ENCODE measurements around the gene PFKFB2.

Gene PFKFB2

GRCh38 chr1:207078578-207079132, 25.6 kb downstream of the PFKFB2 start:
- TF ChIP-seq POLR2AphosphoS5 (IDR thresholded peaks at IDR 0.05; ENCODE audit: low read depth) (no peak), GABPA (IDR thresholded peaks at IDR 0.05; ENCODE audit: low read depth) (no peak)
- no peak overlapping the region for H3K4me3 ChIP-seq (replicated peaks; ENCODE audit: insufficient read depth, low read length)
- no peak for DNase-seq (ENCODE audit: low read depth in 1 of 2, low spot score in 1 of 2)
- H3K27ac ChIP-seq (replicated peaks), result no peak overlapping the region
- no peaks in the 10 kb centered on the region for H3K27me3 ChIP-seq (ENCODE audit: insufficient read depth, poor library complexity, severe bottlenecking)

- H3K27ac ChIP-seq (replicated peaks), result no peak overlapping the region
- H3K4me3 ChIP-seq (replicated peaks; ENCODE audit: insufficient read depth, low read length), result no peak overlapping the region
- TF ChIP-seq REST (IDR thresholded peaks at IDR 0.05; ENCODE audit: insufficient replicate concordance, low read depth) (no peak), GABPA (IDR thresholded peaks at IDR 0.05; ENCODE audit: low read depth) (no peak), POLR2AphosphoS5 (IDR thresholded peaks at IDR 0.05; ENCODE audit: low read depth) (no peak), SPI1 (IDR thresholded peaks at IDR 0.05; ENCODE audit: borderline replicate concordance, low read depth) (no peak)
- TF ChIP-seq, protein P1, sequence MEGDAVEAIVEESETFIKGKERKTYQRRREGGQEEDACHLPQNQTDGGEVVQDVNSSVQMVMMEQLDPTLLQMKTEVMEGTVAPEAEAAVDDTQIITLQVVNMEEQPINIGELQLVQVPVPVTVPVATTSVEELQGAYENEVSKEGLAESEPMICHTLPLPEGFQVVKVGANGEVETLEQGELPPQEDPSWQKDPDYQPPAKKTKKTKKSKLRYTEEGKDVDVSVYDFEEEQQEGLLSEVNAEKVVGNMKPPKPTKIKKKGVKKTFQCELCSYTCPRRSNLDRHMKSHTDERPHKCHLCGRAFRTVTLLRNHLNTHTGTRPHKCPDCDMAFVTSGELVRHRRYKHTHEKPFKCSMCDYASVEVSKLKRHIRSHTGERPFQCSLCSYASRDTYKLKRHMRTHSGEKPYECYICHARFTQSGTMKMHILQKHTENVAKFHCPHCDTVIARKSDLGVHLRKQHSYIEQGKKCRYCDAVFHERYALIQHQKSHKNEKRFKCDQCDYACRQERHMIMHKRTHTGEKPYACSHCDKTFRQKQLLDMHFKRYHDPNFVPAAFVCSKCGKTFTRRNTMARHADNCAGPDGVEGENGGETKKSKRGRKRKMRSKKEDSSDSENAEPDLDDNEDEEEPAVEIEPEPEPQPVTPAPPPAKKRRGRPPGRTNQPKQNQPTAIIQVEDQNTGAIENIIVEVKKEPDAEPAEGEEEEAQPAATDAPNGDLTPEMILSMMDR (IDR thresholded peaks at IDR 0.05; ENCODE audit: insufficient read depth, low read length), result no peak
- no peak for DNase-seq (ENCODE audit: low read depth in 1 of 2, low spot score in 1 of 2)
- no peaks in the 10 kb centered on the region for H3K27me3 ChIP-seq (ENCODE audit: insufficient read depth, poor library complexity, severe bottlenecking)
Measured at GRCh38 chr1:207079706-207080241, 26.7 kb downstream of the PFKFB2 start.

DNA sequence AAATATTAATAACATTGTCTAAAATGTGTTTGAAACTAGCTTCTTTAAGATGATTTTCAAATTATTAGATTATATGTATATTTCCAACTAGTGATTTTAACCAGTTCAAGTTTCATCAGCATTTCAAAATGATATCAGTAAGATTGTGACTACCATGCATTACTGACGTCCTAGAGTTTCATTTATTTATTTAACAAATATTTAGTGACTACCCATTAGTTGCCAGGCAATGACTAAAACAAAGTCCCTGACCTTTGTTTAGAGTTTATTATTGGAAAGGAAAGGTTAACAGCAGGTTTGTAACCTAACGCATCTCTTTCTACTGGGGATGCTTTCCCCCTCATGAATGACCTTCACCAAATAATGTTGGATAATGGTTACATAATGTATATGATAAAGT, 28.0 kb downstream of the PFKFB2 start:
- H3K27me3 ChIP-seq (ENCODE audit: insufficient read depth, poor library complexity, severe bottlenecking), result no peaks in the 10 kb centered on the region
- H3K4me3 ChIP-seq (replicated peaks; ENCODE audit: insufficient read depth, low read length), result no peak overlapping the region
- no peak overlapping the region for H3K27ac ChIP-seq (replicated peaks)
- DNase-seq (ENCODE audit: low read depth in 1 of 2, low spot score in 1 of 2), result no peak
- TF ChIP-seq SPI1 (IDR thresholded peaks at IDR 0.05; ENCODE audit: borderline replicate concordance, low read depth) (no peak), REST (IDR thresholded peaks at IDR 0.05; ENCODE audit: insufficient replicate concordance, low read depth) (no peak), GABPA (IDR thresholded peaks at IDR 0.05; ENCODE audit: low read depth) (no peak), POLR2AphosphoS5 (IDR thresholded peaks at IDR 0.05; ENCODE audit: low read depth) (no peak)
- TF ChIP-seq, protein P1 (IDR thresholded peaks at IDR 0.05; ENCODE audit: insufficient read depth, low read length), result no peak

DNA sequence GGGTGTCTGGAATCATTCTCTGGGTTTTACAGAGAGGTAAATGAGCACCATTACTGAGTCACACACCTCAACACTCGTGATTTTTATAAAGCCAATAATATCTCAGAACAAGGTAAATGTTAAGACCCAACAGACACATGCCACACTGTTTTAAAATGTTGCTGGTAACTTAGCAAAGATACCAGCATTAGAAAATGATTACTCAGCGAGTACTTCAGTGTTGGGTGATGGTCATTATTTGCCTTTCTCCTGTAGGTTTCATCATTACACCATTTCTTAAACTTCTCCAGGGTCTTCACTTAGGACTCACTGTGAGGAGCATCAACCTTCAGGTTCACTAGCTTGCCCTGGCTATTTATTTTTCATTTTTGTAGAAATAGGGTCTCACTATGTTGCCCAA, 28.7 kb downstream of the PFKFB2 start:
- no peak for DNase-seq (ENCODE audit: low read depth in 1 of 2, low spot score in 1 of 2)
- no peak for TF ChIP-seq SPI1 (IDR thresholded peaks at IDR 0.05; ENCODE audit: borderline replicate concordance, low read depth)
- no peak for TF ChIP-seq GABPA (IDR thresholded peaks at IDR 0.05; ENCODE audit: low read depth)
- TF ChIP-seq, protein P1 (IDR thresholded peaks at IDR 0.05; ENCODE audit: insufficient read depth, low read length), result no peak
- TF ChIP-seq REST (IDR thresholded peaks at IDR 0.05; ENCODE audit: insufficient replicate concordance, low read depth), result no peak
- no peak for TF ChIP-seq POLR2AphosphoS5 (IDR thresholded peaks at IDR 0.05; ENCODE audit: low read depth)
- H3K27me3 ChIP-seq (ENCODE audit: insufficient read depth, poor library complexity, severe bottlenecking), result no peaks in the 10 kb centered on the region
- H3K4me3 ChIP-seq (replicated peaks; ENCODE audit: insufficient read depth, low read length), result no peak overlapping the region
- H3K27ac ChIP-seq (replicated peaks), result no peak overlapping the region

All from HL-60 (cell line).